Stimulated activated naive CD4-positive, alpha-beta T cell treated with Interleukin-2 at 50 U/mL for 16 hours (primary cell): ENCODE results near the gene CALCB.
"Not testable (repeated sequence)": the region's sequence is repeated elsewhere in the genome, so short reads cannot be mapped to it uniquely, and the experiment has no call there.

ENCODE experiments used
- DNase-seq: peaks from one replicate; lab custom pipeline; 2025; lab: John Stamatoyannopoulos, UW

Gene CALCB, protein sequence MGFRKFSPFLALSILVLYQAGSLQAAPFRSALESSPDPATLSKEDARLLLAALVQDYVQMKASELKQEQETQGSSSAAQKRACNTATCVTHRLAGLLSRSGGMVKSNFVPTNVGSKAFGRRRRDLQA

DNA sequence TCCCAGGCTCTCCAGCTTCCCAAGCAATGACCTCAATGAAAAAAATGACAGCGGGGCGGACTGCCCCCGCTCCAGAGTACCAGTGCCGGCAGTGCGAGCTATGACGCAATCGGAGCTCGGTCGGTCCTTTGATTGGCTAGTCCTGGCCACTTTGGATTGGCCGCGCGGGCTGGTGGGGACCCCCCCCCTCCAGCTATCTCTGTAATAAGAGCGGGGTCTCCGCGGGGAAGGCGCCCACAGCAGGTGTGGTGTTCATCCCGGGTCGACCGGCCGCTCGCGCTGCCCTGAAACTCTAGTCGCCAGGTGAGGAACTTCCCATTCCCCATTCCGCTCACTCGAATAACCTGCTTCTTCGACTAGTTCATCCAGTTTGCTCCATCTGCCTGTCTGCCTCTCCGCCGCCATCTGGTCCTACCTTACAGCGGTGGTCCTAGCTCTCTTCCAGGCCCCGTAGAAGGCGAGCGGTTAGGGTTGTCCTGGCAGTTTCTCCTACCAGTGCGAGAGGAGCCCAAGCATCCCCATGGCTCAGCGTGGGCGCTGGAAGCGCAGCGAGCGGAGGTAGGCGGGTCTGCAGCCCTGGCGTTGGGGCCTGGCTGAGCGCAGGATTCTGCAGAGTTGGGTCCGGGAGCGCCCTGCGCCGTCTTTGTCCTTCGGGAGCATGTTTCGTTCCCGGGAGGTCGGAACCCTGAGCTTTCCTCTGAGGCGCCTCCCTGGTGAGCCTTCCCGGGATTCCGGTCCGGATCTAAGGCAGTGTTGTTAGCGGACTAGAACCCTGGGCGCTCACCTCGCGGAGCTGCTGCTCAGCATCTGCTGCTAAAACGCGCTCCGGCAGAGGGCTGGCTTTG, at the start of gene CALCB:
Gene CALCB, plus strand, starts transcription at position 233 of the 845 bp plus-strand sequence. CDS start 1,126 bp downstream, outside the sequence.
- no peak for DNase-seq

DNA sequence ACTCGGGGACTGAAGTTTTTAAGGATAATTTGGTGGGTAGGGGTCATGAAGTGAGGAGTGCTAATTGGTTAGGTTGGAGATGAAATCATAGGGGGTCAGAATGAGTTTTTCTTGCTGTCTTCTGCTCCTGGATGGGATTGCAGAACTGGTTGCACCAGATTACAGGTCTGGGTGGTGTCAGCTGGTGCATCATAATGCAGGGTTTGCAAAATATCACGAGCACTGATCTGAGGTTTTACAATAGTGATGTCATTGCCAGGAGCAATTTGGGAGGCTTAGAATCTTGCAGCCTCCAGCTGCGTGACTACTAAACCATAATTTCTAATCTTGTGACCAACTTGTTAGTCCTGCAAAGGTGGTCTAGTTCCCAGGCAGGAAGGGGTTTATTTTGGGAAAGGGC, 46.4 kb upstream of the CALCB start:
- DNase-seq = no peak

DNA sequence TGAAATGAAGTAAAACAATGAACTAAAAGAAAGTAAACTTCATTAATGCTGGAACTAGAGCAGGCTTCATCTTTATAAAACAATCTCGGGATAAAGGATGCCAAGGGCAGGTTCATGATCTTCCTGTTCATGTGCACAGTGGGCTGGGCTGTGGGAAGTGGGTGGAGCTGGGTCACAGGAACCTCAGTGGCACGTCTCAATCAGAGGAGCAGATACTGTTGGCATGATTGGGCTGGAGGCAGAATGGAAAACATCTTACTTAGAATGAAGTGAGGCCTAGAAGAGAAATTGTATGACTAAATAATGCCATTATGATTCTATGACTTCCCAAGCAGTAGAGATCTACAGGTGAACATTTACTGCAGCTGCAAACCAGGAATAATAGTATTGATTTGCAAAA, 45.4 kb upstream of the CALCB start:
- DNase-seq = no peak

DNA sequence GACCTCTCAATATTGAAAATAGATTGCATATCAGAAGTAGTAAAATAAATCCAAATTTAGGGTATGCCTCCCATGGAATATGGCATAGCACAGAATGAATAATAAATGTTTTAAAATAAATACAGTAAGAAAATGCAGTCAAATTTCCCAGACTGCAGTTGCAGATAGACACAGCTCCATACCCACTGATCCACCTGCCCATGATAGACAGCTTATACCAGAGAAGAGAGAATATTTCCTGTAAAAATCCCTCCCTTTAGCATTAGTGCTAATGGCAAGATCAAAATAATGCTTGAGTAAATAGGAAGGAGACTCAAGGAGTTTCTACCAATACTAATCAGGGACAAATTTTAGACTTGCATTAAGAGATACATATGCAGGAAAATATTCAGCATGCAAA, 45.0 kb upstream of the CALCB start:
- no peak for DNase-seq

DNA sequence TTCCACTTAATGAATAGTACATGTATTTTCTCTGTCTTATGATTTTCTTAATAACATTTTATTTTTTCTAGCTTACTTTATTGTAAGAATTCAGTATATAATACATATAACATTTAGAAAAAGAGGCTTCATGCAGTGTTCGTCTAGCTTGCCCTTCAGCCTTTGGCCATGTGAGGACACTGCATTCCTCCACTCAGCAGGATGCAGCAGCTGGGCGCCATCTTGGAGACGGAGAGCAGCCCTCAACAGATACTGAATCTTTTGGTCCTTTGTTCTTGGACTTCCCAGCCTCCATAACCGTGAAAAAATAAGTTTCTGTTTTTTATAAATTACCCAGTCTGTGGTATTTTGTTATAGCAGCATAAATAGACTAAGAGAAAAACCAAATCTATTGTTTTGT, 41.4 kb upstream of the CALCB start:
- not testable (repeated sequence) for DNase-seq

DNA sequence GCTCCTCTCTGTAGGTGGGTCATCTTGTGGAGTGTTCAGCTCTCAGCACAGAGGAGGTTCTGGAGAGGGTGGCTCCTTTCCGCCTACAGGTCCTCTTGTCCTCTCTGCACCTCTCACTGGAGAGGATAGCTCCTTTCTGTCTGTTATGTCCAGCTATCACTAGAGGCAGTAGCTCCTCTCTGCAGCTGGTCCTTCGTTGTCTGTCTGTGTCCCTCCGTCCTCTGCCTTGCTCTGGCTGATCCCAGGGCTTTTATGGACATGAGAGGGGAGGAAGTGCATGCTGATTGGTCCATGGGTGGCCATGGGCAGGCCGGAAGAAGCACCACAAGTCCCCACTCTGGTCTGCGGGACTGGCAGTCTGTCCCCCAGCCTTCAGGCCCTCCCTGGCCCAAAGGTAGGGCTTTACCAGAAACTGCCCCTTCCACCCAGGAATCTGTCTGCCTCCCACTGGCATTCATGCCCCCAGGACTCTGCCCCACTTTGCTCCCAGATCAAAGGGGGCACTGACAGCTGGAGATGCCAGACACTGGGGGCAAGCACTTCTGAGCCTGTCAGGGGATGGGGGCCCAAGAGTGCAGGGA, 38.6 kb upstream of the CALCB start:
- no peak for DNase-seq

DNA sequence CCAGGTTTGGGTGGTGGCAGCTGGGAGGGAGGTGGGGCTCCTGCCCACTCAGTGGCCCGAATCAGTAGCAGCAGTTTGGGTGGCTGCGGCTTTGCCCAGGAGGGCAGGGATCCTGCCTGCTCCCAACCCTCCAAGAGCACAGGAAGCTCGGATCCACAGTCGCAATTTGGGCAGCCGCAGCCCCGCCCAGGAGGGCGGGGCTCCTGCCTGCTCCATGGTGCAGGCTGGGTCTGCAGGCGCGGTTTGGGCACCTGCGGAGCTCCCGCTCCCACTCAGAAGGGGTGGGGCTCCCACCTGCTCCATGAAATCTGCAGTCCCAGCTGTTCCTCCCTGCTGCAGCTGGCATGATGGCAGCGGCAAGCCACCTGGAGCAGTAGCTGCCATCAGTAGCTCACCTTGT, 38.1 kb upstream of the CALCB start:
- DNase-seq = no peak

DNA sequence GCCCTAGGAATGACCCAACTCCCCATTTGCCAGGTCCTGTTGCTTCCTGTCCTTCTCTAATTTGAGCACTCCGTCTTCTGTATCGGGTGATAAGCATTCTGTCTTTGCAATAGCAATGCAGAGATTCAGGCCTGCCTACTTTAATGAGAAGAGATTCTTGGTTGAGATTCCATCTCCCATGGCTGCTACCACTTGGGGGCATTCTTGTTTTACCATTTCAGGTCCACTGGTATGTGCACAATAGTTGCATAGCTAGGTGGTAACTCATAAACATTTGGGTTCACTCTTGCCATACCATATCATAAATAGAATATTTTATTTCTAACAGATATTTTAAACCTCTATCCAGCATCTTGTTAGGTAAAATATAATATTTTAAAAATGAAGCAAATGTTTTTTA, 34.4 kb upstream of the CALCB start:
- no peak for DNase-seq

DNA sequence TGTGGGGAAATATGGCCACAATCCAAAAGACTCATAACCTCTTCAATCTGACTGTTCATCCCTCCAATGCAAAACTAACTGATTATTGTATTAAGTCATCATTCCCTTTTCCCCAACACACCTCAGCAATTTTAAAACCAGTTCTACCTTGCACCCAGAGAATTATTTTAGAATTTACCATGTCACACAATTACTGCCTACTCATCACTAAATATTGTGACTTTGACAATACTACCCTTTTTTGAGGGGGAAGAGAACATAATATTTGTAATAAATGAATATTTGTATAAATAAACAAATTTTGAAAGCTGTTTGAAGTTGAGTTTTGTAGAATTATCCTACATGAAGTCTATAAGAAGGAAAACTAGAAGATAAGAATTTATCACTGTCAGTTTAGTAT, 28.2 kb upstream of the CALCB start:
- no peak for DNase-seq

DNA sequence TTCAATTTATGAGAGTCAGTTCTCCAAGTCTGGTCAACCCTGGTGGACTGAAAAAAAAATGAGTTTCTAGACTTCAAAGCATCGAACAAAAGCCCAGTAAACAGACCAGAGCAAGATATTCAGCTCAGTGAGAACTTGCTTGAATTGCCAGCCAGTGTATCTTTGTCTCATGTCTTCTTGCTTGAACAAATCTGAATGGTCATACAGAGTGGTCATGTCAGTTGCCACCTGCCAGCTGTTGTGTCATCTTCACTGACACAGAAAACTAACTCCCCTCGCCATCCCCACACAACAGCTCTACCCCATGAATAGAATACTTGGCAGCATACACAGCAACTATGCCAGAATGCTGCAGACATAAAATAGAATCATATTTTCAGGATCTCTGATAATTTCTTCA, 27.5 kb upstream of the CALCB start:
- no peak for DNase-seq

DNA sequence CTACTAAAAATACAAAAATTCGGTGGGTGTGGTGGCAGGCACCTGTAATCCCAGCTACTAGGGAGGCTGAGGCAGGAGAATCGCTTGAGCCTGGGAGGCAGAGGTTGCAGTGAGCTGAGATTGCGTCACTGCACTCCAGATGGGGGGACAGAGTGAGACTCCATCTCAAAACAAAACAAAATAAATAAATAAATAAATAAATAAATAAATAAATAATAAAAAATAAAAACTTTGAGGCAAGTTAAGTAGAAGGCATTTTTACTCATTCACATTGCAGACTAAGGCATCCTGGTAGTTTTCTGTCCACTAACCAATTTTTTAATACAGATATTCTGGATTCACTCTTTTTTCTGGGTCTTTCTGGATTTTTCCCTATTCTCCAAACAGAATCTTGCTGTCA, 26.7 kb upstream of the CALCB start:
- DNase-seq = not testable (repeated sequence)

DNA sequence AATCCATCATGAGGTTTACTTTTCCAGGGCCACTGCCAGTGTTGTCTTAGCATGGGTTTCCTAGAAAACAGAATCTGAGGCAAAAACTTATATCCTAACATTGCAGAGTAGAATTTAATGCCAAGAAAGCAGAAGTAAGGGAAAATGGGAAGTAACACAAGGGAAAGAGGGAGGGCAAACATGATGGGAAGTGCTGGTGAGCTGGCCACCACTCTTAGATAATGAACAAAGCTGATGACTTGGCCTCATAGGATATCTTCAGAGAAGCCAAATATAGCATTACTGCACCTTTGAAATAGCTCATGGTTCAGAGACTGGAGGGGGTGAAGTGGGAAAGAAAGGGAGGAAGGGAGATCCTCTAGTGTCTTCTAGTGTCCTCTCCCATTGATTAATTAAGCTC, 24.8 kb upstream of the CALCB start:
- DNase-seq = no peak

DNA sequence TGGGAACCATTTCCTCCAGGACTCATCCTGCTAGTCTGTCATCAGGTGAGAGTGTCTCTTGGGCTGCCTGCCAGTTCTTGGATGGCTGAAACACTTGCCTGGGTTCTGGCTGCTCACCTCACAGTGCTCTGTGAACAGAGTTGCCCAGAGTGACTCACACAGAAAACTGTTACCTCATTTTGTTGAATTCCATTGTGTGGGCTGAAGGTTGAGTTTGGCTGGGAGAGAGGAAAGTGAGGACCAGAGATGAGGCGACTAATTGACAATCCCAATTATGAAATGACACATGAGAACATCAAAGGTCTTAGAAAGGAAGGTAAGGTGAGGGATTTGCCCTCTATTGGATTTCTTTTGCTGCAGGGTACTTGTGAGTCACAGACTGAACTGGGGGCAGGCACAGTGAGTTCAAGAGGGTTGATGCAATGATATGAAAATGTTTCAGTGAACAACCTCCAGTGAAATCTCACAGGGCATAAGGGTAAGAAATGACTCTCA, 20.2 kb upstream of the CALCB start:
- DNase-seq = no peak

DNA sequence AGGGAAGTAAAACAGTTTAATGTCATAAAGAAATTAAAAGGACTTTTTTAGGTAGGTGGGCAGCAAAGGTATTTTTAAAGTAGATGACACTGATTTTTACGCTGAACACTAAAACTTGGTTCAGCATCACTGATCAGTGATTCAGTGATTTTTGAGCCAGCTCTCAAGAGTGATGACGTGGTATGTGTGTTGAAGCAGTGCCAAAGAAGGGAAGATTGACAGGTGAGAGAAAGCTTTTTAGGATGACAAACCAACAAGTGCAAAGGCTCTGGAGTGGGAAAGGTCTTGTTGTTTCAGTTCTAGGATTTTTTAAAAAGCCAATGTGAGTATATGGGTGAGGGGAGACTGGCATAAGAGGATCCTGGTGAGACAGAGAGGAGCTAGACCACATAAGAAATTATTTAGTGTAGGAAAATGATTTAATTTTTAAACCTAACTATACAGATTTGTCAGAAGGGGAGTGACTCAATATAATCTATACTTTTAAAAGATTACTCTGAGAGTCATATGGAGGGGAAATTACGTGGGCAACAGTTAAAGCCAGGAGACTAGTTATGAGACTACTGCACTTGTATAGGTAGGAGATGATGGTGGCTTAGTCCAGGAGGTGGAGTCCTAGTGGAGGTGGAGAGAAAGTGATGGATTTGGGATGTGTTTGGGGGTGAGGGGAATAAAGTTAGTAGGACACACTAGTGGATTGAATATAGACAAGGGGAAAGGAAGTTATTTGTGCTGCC, 17.6 kb upstream of the CALCB start:
- no peak for DNase-seq

DNA sequence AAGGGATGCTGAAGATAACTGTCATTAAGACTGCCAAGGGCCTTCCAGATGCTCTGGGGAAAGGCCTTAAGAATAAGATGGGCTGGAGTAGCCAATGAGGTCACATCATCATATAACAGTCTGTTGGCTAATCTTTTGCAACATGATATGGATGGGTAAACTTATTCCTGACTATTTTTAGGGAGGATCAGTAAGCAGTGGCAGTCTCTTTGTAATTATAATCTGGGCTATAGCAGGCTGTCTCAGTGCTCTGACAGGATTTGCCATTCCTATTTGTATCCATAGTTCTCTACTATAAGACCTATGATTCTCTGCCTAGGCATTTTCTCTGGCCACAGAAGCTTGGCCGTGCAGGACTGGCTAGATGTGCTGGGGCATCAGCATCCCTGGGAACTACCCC, 16.1 kb upstream of the CALCB start:
- no peak for DNase-seq

DNA sequence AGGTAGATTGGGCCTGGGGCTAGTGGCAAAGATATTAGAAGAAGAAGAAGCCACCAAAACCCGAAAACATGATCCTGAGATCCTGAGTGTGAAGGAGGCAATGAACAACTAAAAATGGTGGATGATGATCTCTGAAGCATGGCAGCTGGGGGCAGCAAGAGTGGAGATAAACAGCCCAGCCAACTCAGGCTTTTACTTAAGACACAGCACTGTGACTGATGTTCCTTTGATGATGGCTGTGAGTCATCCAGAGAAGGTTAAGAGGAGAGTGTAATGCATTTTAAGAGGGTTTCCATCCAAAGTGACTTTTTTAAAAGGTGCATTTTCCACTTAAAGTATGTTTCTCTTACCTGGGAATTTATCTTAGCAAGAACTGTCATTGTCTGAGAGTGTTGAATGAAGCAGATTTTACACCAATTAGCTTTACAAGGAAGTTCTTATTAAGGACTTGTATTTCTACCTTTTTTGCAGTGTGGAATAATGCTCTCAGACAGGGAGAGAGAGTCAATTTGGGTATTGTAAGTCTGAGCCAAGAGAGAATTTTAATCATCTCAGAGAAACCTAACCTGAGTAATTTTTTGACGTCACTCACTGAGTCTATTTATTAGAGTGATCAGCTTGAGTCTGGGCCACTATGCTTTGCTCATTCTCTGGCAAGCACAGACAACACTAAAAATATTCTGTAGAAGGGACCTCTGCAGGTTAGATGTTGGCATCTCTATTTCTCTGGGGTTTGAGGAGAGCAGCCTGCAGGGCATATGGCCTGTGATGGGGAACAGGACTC, 14.1 kb upstream of the CALCB start:
- DNase-seq = no peak

DNA sequence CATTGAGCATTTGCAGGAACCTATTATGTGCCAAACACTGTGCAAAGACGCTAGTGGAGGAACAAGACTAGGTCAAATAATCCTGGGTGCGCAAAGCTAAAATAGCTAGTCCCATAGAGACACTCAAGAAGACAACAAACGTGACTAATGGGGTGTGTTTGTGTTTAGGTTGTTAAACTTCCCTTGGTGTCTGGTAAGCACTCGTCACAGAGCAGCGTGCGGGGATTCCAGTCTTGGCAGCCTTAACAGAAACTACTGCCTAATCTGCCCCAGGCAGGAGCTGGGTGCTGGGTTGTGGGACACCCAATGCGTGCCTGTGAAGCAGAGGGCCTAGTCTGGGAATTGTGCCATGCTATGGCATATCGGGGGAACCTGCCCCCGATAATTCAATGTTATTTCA, 10.8 kb upstream of the CALCB start:
- DNase-seq = no peak

DNA sequence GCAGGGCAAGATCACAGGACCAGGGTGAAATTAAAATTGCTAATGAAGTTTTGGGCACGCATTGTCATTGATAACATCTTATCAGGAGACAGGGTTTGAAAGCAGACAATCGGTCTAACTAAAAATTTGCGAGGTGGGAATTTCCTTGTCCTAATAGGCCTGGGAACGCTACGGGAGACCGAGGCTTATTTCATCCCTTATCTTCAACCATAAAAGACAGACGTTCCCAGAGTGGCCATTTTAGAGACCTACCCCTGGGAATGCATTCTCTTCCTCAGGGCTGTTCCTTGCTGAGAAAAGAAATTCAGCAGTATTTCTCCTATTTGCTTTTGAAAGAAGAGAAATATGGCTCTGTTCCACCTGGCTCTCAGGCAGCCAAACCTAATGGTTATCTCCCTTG, 3.6 kb upstream of the CALCB start:
- DNase-seq = not testable (repeated sequence)

DNA sequence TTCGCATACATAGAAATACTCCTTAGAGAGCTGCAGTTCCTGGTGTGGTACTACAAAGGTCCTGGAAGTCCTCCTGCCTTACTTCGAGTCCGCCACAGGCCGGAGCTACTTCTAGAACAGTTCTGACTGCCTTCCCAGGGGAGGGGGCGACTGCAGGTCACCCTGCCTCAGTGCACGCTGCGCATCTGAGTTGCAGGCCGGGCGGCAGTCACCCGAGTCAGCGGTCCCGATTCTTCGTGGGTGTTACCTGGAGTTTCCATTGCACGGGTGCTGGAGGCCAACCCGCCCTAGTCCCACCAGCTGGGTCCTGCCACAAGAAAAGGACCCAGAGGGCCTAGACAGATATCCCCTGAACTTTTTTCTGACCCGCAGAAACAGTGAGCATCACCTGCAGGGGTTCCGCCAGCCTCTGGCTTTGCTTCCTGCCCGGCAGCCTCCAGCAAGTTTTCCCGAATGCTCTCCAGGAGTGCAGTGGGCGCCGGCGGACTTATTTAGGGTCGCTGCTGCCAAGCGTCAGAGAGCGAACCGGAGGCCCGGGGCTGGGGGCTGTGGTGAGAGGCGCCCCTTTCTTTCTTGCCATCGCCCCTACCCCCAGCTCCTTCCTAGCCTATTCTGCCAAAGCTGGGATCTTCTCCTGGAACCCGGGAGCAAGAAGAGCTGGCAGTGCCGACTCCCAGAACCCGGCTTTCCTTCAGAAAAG, 1.7 kb upstream of the CALCB start:
- DNase-seq = no peak

DNA sequence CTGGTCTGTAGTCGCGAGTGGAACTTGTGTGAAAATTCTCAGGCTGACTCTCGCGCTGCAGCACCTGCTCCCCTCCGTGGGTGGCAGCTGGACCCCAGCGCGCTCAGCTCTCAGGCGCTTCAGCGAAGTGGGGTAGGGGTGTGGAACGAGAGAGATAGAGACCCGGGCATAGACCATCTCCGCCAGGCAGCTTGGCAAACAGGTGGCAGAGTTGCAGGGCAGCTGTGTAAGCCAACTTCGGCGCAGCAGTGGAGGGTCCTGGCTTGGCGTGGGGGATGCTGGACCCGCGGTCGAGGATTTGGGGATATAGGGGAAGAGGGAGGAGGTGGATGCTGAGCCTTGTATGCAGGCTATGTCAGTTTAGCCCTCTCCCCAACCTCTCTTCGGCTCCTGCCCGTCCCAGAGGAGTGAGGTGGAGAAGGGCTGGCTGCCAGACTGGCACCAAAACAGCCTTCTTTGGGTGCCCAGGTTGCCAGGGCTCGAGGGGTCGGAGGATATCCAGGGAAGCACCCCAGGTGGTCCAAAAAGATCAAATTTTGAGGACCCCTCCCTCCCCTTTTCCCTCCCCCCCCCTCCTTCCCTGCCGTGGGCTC, 746 bp upstream of the CALCB start:
- DNase-seq = no peak
